Measurements from ENCODE around the gene PLN.

DNA sequence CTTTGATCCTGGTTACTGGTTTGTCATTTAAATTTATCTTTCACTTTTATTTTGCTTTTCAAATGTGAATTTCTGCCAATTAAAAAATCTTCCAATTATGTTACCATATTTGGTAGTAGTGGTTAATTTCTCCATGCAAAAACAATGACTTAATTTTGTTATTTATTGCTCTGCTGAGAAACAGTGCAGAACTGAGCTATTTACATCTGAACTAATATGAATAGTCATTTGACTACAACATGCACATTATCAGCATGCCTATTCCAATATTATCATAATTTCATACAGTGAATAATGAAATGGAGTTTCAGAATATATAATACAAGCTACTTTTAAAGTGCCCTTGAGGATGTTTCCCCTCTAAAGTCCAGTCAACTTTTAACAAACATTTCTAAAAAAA is 517 bp downstream of the PLN start:
- TF ChIP-seq POLR2A (IDR thresholded peaks at IDR 0.05) (no peak), POLR2AphosphoS5 (IDR thresholded peaks at IDR 0.05) (no peak)
- TF ChIP-seq, protein P1, sequence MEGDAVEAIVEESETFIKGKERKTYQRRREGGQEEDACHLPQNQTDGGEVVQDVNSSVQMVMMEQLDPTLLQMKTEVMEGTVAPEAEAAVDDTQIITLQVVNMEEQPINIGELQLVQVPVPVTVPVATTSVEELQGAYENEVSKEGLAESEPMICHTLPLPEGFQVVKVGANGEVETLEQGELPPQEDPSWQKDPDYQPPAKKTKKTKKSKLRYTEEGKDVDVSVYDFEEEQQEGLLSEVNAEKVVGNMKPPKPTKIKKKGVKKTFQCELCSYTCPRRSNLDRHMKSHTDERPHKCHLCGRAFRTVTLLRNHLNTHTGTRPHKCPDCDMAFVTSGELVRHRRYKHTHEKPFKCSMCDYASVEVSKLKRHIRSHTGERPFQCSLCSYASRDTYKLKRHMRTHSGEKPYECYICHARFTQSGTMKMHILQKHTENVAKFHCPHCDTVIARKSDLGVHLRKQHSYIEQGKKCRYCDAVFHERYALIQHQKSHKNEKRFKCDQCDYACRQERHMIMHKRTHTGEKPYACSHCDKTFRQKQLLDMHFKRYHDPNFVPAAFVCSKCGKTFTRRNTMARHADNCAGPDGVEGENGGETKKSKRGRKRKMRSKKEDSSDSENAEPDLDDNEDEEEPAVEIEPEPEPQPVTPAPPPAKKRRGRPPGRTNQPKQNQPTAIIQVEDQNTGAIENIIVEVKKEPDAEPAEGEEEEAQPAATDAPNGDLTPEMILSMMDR (IDR thresholded peaks at IDR 0.05): no peak
